Measurements from ENCODE around the gene NHLRC4. TPM values are rescaled to one million over a fixed set of nuclear protein-coding genes. Genes with fewer than 3 reads are reported as not detected.
A peak's percentile ranks its signal among the peaks of the same experiment; 100 is the strongest.

The NHLRC4 gene
- total and polyA plus RNA-seq, 9 of the 15 experiments (the other 6 are each of a cell fraction or from before 2014, with no cell fraction given) = 0.24 to 3.7 (median 1.3) TPM; not detected in 2

- TF ChIP-seq TSC22D4 (tag; IDR thresholded peaks at IDR 0.05) (no peak), ZNF134 (CRISPR knock-in tag; conservative IDR thresholded peaks at IDR 0.05) (no peak), SNIP1 (IDR thresholded peaks at IDR 0.05; ENCODE audit: low read depth) (peak; percentile 75), ZNF318 (IDR thresholded peaks at IDR 0.05; ENCODE audit: borderline replicate concordance in 1 of 2, low read depth in 1 of 2) (no peak), SIN3A (IDR thresholded peaks at IDR 0.05; ENCODE audit: borderline replicate concordance in 2 of 2, control insufficient read depth in 1 of 2, low read depth in 2 of 2, low read length in 2 of 2) (peak; percentile 61 to 80; a peak in 3 of 4 replicates), HMGXB4 (CRISPR knock-in tag; IDR thresholded peaks at IDR 0.05) (peak; percentile 54; the same call in 1 of the 2 replicates), KAT7 (CRISPR knock-in tag; IDR thresholded peaks at IDR 0.05; ENCODE audit: borderline replicate concordance) (0 out of 2 replicates have a peak, but pooled peaks have one; percentile 65), ERF (CRISPR knock-in tag; IDR thresholded peaks at IDR 0.05) (peak; percentile 79; the same call in 1 of the 2 replicates), ZBTB33 (CRISPR knock-in tag; IDR thresholded peaks at IDR 0.05) (0 out of 2 replicates have a peak, but pooled peaks have one; percentile 19)
Measured at GRCh38 chr16:590188-590814, 23.5 kb downstream of the NHLRC4 start (continued).
